ENCODE measurements around the gene HLX. TPM values are rescaled to one million over a fixed set of nuclear protein-coding genes. Genes with fewer than 3 reads are reported as not detected.

The HLX gene
- polyA plus RNA-seq, 1 experiment, result 3.7 TPM

DNA sequence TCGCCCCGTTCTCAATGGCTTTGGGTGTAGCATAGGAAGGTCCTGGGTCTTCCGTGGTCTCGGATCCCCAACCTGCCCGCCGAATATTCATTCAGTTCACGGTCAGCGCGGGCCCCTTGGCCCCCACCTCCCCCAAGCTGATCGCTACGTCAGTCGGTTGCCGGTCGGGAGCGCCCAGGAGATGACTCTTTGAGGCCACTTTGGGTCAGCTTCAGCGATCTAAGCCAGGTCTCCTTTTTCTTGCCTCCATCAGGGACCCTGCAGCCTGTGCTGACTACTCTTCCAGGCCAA lies 12.8 kb downstream of the HLX start:
- no peak overlapping the region for H3K4me3 ChIP-seq (ENCODE audit: low read depth, low read length)
- CTCF ChIA-PET, result interaction anchor here (0.6 kb wide), 1 partner anchor 575 kb away, joined by 3 read pairs; no protein-coding TSS in a partner anchor
- no peak for DNase-seq (ENCODE audit: low read depth, low spot score)
- POLR2A ChIA-PET, result no interaction called here
- H3K27me3 ChIP-seq (ENCODE audit: control insufficient read depth, insufficient read depth, low read length), result peaks cover 10% of the 10 kb centered on the region
- TF ChIP-seq, protein P1, sequence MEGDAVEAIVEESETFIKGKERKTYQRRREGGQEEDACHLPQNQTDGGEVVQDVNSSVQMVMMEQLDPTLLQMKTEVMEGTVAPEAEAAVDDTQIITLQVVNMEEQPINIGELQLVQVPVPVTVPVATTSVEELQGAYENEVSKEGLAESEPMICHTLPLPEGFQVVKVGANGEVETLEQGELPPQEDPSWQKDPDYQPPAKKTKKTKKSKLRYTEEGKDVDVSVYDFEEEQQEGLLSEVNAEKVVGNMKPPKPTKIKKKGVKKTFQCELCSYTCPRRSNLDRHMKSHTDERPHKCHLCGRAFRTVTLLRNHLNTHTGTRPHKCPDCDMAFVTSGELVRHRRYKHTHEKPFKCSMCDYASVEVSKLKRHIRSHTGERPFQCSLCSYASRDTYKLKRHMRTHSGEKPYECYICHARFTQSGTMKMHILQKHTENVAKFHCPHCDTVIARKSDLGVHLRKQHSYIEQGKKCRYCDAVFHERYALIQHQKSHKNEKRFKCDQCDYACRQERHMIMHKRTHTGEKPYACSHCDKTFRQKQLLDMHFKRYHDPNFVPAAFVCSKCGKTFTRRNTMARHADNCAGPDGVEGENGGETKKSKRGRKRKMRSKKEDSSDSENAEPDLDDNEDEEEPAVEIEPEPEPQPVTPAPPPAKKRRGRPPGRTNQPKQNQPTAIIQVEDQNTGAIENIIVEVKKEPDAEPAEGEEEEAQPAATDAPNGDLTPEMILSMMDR (IDR thresholded peaks at IDR 0.05; ENCODE audit: low read depth, low read length), result no peak
- no peak overlapping the region for H3K27ac ChIP-seq (ENCODE audit: low read depth, low read length)
- peaks cover 42% of the 10 kb centered on the region for H3K9me3 ChIP-seq (ENCODE audit: control insufficient read depth, insufficient read depth, low read length)

DNA sequence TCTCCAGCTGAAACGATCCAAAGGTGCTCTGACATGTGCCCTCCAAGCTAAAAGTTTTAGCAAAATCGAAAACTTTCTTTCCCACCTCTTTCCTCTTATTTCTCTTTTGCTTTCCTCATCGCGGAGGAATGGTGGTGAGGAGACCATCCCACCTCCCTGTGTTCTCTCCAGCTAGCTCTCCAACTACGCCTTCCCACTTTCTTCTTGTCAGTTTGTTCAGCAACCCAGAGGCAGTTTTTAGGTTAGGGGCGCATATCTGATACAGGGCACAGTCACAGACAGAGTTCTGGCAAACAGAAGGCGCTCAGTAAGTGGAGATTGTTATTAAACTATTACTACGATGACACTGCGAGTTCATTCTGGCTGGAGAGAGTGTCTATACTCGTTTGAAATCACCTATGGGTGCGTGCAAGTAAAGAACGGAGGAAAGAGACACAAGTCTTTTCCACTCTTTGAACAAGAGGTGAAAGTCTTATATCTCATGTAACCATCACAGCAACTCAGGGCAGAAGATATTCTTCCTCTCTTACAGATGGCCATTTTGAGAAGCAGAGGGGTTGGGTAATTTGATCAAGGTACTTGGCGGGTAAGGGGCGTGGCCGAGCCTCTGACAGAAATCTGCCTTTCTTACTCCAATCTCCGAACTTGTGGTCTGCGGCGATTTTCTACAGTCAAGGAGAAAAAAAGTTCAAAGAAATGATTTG lies 13.9 kb downstream of the HLX start:
- ChIA-PET CTCF (no interaction called here), POLR2A (no interaction called here)
- peaks cover 36% of the 10 kb centered on the region for H3K9me3 ChIP-seq (ENCODE audit: control insufficient read depth, insufficient read depth, low read length)
- no peak overlapping the region for H3K4me3 ChIP-seq (ENCODE audit: low read depth, low read length)
- no peak for DNase-seq (ENCODE audit: low read depth, low spot score)
- peaks cover 10% of the 10 kb centered on the region for H3K27me3 ChIP-seq (ENCODE audit: control insufficient read depth, insufficient read depth, low read length)
- no peak overlapping the region for H3K27ac ChIP-seq (ENCODE audit: low read depth, low read length)
- TF ChIP-seq, protein P1 (IDR thresholded peaks at IDR 0.05; ENCODE audit: low read depth, low read length), result no peak

DNA sequence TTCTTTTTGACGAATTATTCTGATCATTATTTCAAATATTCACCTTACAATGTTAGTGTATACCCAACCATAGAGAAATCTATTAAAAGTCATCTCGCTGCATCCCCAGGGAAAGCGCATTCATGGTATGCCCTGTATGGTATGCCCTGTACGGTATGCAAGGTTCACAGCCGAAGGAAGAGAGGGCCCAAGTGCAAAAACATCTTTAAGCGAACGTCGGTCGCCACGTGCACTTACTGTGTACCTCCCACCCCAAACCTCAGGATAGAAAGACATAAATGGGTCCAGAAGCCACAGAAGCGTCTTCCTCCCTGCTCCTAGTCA lies 14.4 kb downstream of the HLX start:
- H3K27me3 ChIP-seq (ENCODE audit: control insufficient read depth, insufficient read depth, low read length), result peaks cover 8% of the 10 kb centered on the region
- POLR2A ChIA-PET, result no interaction called here

DNA sequence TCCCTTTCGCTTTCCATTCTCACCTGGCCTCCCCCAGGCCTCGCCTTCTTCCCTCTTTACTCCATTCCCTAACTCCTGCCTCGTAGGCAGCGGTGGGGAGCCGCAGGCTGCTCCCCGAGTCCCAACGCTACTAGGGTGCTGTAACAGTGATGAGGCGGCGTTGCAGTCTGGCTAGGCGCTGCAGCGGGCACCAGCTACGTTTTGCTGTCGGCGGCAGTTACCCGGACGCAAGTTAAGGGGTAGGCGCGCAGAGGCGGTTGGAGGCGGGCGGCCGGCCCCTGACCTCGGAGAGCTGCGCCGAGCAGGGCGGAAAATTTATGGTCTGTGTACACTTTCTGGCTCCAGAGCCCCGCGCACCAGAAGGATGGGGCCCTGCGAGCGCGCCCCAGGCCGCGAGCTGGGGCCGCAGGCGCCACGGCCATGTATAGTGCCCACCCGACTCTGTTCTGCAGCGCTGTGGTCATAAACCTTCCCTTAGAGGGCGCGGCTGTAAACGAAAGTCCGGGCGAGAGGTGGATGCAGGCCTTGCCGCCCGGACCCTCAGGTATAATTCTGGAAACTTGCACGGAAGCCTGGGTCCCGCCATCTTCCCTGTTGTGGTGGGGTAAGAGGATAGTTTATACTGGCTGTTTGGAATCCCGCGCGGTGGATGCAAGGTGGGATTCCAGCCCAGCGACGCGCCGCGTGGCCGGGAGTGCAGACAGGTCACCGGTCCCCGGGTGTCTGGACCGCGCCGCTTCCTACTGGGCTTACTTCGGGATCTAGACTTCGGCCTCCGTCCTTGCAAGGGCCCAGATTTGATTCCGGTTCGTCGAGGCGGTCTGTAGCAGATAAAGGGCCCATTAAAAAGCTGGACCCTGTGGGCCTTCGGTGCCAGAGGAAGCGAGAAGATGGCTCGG lies 15.0 kb downstream of the HLX start:
- DNase-seq (ENCODE audit: low read depth, low spot score), result no peak
- TF ChIP-seq, protein P1 (IDR thresholded peaks at IDR 0.05; ENCODE audit: low read depth, low read length), result no peak
- CTCF ChIA-PET, result no interaction called here
- Histone ChIP-seq H3K9me3 (ENCODE audit: control insufficient read depth, insufficient read depth, low read length) (peaks cover 36% of the 10 kb centered on the region), H3K27me3 (ENCODE audit: control insufficient read depth, insufficient read depth, low read length) (peaks cover 8% of the 10 kb centered on the region), H3K27ac (ENCODE audit: low read depth, low read length) (no peak overlapping the region), H3K4me3 (ENCODE audit: low read depth, low read length) (peak overlapping the region; percentile 20; the same call in 1 of the 2 replicates)
- POLR2A ChIA-PET, result no interaction called here

More for the DNA sequence above, 14.4 kb downstream of the HLX start:
- H3K27ac ChIP-seq (ENCODE audit: low read depth, low read length), result no peak overlapping the region
- no peak overlapping the region for H3K4me3 ChIP-seq (ENCODE audit: low read depth, low read length)
- peaks cover 36% of the 10 kb centered on the region for H3K9me3 ChIP-seq (ENCODE audit: control insufficient read depth, insufficient read depth, low read length)
- DNase-seq (ENCODE audit: low read depth, low spot score), result no peak
- TF ChIP-seq, protein P1 (IDR thresholded peaks at IDR 0.05; ENCODE audit: low read depth, low read length), result no peak
- CTCF ChIA-PET, result no interaction called here

DNA sequence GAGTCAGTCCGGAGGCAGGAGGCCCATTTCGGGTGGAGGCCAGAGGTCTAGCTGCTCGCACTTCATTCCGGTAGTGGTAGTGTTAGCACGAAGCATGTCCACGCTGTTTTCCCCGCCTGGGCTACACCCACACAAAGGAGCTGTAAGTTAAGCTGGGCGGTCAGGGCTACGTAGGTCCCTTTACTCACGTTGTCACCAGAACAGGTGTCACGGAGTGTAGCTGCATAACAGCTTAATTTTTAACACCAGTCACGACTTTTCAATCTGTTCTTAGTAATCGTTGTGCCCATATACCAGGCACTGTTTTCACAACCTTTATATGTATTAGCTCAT lies 15.6 kb downstream of the HLX start:
- H3K27ac ChIP-seq (ENCODE audit: low read depth, low read length), result no peak overlapping the region
- DNase-seq (ENCODE audit: low read depth, low spot score), result no peak
- H3K4me3 ChIP-seq (ENCODE audit: low read depth, low read length), result no peak overlapping the region
- TF ChIP-seq, protein P1 (IDR thresholded peaks at IDR 0.05; ENCODE audit: low read depth, low read length), result no peak
- H3K27me3 ChIP-seq (ENCODE audit: control insufficient read depth, insufficient read depth, low read length), result peaks cover 5% of the 10 kb centered on the region
- POLR2A ChIA-PET, result no interaction called here
- peaks cover 36% of the 10 kb centered on the region for H3K9me3 ChIP-seq (ENCODE audit: control insufficient read depth, insufficient read depth, low read length)
- CTCF ChIA-PET, result no interaction called here

All from AG04450 (cell line).